Measurements from ENCODE around the gene ADAMTS16.

DNA sequence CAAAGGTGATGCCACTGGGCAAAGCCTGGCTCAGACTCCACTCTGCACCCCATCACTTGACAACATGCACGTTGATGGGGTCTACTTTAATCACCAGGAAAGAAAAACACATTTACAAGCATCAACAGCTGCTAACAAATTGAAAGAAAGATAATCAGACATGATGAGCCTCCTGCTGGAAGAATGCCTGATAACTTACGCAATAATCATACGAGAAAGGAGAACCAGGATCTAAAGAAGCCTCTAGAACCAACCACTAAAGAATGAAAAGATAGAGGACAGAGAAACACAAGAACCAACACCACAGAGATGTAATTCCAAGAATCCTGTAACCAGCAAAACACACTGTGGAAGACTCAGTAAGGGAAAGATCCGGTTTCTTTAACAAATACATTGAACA, 162.1 kb downstream of the ADAMTS16 start:
- TF ChIP-seq, protein P1, sequence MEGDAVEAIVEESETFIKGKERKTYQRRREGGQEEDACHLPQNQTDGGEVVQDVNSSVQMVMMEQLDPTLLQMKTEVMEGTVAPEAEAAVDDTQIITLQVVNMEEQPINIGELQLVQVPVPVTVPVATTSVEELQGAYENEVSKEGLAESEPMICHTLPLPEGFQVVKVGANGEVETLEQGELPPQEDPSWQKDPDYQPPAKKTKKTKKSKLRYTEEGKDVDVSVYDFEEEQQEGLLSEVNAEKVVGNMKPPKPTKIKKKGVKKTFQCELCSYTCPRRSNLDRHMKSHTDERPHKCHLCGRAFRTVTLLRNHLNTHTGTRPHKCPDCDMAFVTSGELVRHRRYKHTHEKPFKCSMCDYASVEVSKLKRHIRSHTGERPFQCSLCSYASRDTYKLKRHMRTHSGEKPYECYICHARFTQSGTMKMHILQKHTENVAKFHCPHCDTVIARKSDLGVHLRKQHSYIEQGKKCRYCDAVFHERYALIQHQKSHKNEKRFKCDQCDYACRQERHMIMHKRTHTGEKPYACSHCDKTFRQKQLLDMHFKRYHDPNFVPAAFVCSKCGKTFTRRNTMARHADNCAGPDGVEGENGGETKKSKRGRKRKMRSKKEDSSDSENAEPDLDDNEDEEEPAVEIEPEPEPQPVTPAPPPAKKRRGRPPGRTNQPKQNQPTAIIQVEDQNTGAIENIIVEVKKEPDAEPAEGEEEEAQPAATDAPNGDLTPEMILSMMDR (IDR thresholded peaks at IDR 0.05): no peak
- TF ChIP-seq EZH2 (IDR thresholded peaks at IDR 0.05): no peak

Data from neural progenitor cell (in vitro differentiated cells).